A673 (cell line): ENCODE measurements around the gene LRRC8B. TPM values are rescaled to one million over a fixed set of nuclear protein-coding genes. Genes with fewer than 3 reads are reported as not detected.
A peak's percentile ranks its signal among the peaks of the same experiment; 100 is the strongest.

ENCODE experiments used
- BruUV-seq: library from RNA; stranded (reverse); fragments of 400-500 nt; replicated peaks from 2 replicates; lab custom pipeline; 2021; lab: Mats Ljungman, UMichigan
- CTCF ChIA-PET: fragments of 300-600 bp; sonication (Branson Sonifier 250); formaldehyde crosslinking; loops from one replicate; lab custom pipeline; 2022; ENCODE audit warnings: antibody characterized with exemption; lab: Charles Lee
- POLR2A ChIA-PET: fragments of 300-600 bp; sonication (Branson Sonifier 250); formaldehyde crosslinking; loops from one replicate; lab custom pipeline; 2022; ENCODE audit warnings: antibody characterized with exemption; ENCODE audit not compliant: low non-redundant PET; lab: Charles Lee
- DNase-seq: peaks from one replicate; pipeline ENCODE4 v3.0.0-alpha.2; 2015; ENCODE audit warnings: low spot score
- H3K27ac ChIP-seq: fragments of 200-600 bp; sonication (generic); 2 replicates; pipeline ENCODE4 v1.5.1; 2016; ENCODE audit warnings: mixed run types, low read depth, mild to moderate bottlenecking, mixed read lengths, antibody characterized with exemption, low read length; ENCODE audit not compliant: poor library complexity, severe bottlenecking
- H3K27me3 ChIP-seq: fragments of 200-600 bp; sonication (generic); replicated peaks from 2 replicates; pipeline ENCODE4 v1.6.1; 2017; ENCODE audit warnings: mixed run types, low read depth, mild to moderate bottlenecking, mixed read lengths, antibody characterized with exemption, low read length; ENCODE audit not compliant: insufficient read depth, poor library complexity
- H3K36me3 ChIP-seq: fragments of 200-600 bp; sonication (generic); 2 replicates; pipeline ENCODE4 v1.6.1; 2016; ENCODE audit warnings: mixed run types, mild to moderate bottlenecking, mixed read lengths, antibody characterized with exemption, low read length; ENCODE audit not compliant: insufficient read depth, poor library complexity, severe bottlenecking
- H3K4me1 ChIP-seq: fragments of 200-600 bp; sonication (generic); 2 replicates; pipeline ENCODE4 v1.6.1; 2017; ENCODE audit warnings: mixed run types, mild to moderate bottlenecking, mixed read lengths, antibody characterized with exemption, low read length; ENCODE audit not compliant: insufficient read depth, poor library complexity, severe bottlenecking
- H3K4me3 ChIP-seq: fragments of 200-600 bp; sonication (generic); 2 replicates; pipeline ENCODE4 v1.5.1; 2016; ENCODE audit warnings: low read depth, mixed run types, mild to moderate bottlenecking, mixed read lengths, low read length; ENCODE audit not compliant: poor library complexity, severe bottlenecking
- H3K9me3 ChIP-seq: fragments of 200-600 bp; sonication (generic); 2 replicates; pipeline ENCODE4 v1.6.1; 2016; ENCODE audit warnings: mixed run types, low read depth, mild to moderate bottlenecking, mixed read lengths, antibody characterized with exemption, low read length; ENCODE audit not compliant: poor library complexity, severe bottlenecking
- EZH2 ChIP-seq: fragments of 200-600 bp; sonication (generic); IDR thresholded peaks from 2 replicates; pipeline ENCODE4 v1.6.1; 2017; ENCODE audit warnings: borderline replicate concordance, low read depth, mild to moderate bottlenecking, mixed read lengths, antibody characterized with exemption, low read length; ENCODE audit not compliant: poor library complexity, severe bottlenecking
- intact Hi-C: fragments of 100-400 bp; cut with micrococcal nuclease; formaldehyde crosslinking; loops from one replicate; pipeline ENCODE4 v1.10.0; 2022; ENCODE audit not compliant: unreplicated experiment
- total RNA-seq: library from RNA; stranded (reverse); gene quantifications from 2 replicates; pipeline ENCODE4 v1.2.3, GENCODE V29; 2021
- TF ChIP-seq, protein P1 (sequence below): fragments of 300-800, 200-600 bp; sonication (generic); conservative IDR thresholded peaks from 2 replicates; pipeline ENCODE4 v1.5.1; 2017; ENCODE audit warnings: low read depth, mild to moderate bottlenecking, antibody characterized with exemption, low read length, moderate library complexity, mixed read lengths

LRRC8B gene
- total RNA-seq, 1 experiment from 2014 or later, result 18.9 TPM

DNA sequence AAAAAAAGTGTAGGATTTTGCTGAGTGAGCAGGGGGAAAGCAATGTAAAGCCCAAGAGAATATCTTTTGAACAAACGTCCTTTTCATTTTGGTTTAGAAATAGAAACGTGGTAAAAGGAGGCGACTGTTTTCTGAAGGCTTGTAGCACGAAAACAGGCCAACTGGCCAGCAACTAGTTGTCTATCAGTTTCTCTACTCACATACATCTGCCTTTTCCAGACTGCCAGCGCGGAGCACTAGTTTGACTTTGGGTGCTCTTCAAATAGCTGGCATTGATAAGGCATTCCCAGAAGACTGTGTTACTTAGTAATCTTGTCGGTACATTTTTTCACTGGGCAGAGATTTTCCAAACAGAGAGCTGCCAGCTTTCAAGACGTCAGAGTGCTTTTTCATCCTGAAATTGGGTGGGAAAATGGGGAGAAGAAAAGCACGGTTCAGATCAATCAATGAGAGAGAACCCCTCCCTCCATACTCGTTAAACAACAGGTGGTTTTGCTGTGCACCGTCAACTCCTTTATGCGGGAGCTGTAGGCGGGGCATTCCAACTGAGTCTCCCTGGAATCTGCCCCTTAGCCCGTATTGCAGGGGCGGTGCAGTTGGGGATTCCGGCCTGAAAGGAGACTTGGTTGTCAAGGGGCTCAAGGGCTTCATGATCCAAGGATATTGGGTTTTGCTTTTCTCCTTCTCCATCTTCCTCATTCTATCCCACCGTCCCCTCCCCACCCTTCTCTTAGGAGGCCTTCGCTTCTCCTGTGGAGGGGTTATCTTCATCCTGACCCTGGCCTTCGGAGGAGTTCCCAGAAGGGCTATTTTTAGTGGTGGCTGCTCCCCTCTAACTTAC is 107.4 kb downstream of the LRRC8B start:
- Histone ChIP-seq H3K4me1 (peaks cover 8% of the 10 kb centered on the region), H3K27ac (peak overlapping the region; percentile 57), H3K27me3 (no peaks in the 10 kb centered on the region), H3K9me3 (no peaks in the 10 kb centered on the region), H3K36me3 (no peaks in the 10 kb centered on the region), H3K4me3 (peak overlapping the region; percentile 94)
- POLR2A ChIA-PET, result interaction anchor here (0.7 kb wide), 1 partner anchor 567 kb away, joined by 3 read pairs; no protein-coding TSS in a partner anchor
- no peak for TF ChIP-seq EZH2
- CTCF ChIA-PET, result interaction anchor here (1.8 kb wide), 1 partner anchor 131 kb away, joined by 8 read pairs; no protein-coding TSS in a partner anchor
- intact Hi-C loops, result loop anchor here (1.0 to 10.0 kb wide), 3 partner anchors 85 to 353 kb away; no protein-coding TSS in a partner anchor
- DNase-seq, result peak; percentile 19
- TSS peak; percentile 35 for BruUV-seq

- no peaks in the 10 kb centered on the region for H3K9me3 ChIP-seq
These were observed 108.1 kb downstream of the LRRC8B start, which contains the start of gene LRRC8C for GRCh38 chr1:89632657-89633247. LRRC8C (plus strand) TSS chr1:89633120; CDS start chr1:89686474, 53,354 bp downstream.

DNA sequence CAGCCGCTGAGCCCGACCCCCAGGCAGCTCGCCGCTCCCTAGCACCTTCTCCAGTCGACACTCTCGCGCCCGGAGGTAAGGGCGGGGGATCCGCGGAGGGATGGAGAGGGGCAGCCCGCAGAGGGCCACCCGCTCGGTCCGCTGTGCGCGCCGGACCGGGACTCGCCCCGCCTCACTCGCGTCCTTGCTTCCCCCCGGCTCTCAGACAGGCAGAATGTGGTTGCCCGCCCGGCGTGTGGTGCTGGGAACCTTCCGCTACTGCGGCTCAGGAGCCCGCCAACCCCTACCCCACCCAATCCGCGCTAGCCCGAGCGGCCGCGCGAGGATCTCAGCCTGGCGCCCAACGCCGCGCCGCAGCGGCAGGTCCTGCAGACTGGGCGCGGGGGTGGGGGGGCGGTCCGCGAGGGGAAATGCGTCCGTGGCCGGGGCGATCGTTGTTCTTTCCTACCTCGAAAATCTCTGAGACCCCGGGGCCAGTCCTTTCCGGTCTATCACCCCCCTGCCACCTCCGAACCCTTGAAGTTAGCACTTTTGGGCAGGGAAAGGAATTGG is 108.7 kb downstream of the LRRC8B start:
- peak overlapping the region; percentile 79 for H3K27ac ChIP-seq
- no peaks in the 10 kb centered on the region for H3K36me3 ChIP-seq
- TF ChIP-seq, protein P1, sequence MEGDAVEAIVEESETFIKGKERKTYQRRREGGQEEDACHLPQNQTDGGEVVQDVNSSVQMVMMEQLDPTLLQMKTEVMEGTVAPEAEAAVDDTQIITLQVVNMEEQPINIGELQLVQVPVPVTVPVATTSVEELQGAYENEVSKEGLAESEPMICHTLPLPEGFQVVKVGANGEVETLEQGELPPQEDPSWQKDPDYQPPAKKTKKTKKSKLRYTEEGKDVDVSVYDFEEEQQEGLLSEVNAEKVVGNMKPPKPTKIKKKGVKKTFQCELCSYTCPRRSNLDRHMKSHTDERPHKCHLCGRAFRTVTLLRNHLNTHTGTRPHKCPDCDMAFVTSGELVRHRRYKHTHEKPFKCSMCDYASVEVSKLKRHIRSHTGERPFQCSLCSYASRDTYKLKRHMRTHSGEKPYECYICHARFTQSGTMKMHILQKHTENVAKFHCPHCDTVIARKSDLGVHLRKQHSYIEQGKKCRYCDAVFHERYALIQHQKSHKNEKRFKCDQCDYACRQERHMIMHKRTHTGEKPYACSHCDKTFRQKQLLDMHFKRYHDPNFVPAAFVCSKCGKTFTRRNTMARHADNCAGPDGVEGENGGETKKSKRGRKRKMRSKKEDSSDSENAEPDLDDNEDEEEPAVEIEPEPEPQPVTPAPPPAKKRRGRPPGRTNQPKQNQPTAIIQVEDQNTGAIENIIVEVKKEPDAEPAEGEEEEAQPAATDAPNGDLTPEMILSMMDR, result no peak
- no peaks in the 10 kb centered on the region for H3K9me3 ChIP-seq
- DNase-seq, result peak; percentile 81
- no TSS peak for BruUV-seq
- intact Hi-C loops, result loop anchor here (5.0 to 10.0 kb wide), 2 partner anchors 84 to 351 kb away; no protein-coding TSS in a partner anchor
- no peaks in the 10 kb centered on the region for H3K27me3 ChIP-seq
- peak overlapping the region; percentile 94 for H3K4me3 ChIP-seq
- CTCF ChIA-PET, result interaction anchor here (1.8 kb wide), 1 partner anchor 129 kb away, joined by 8 read pairs; no protein-coding TSS in a partner anchor
- peaks cover 8% of the 10 kb centered on the region for H3K4me1 ChIP-seq
- POLR2A ChIA-PET, result no interaction called here

More at GRCh38 chr1:89632657-89633247, 108.1 kb downstream of the LRRC8B start, which contains the start of gene LRRC8C:
- no peaks in the 10 kb centered on the region for H3K27me3 ChIP-seq
- ChIA-PET CTCF (interaction anchor here (1.8 kb wide), 1 partner anchor 130 kb away, joined by 8 read pairs; no protein-coding TSS in a partner anchor), POLR2A (no interaction called here)
- H3K4me1 ChIP-seq, result peaks cover 8% of the 10 kb centered on the region
- no peak for TF ChIP-seq EZH2
- TF ChIP-seq, protein P1, result no peak; the same call in 1 of the 2 replicates
- intact Hi-C loops, result loop anchor here (1.0 to 10.0 kb wide), 3 partner anchors 85 to 352 kb away; no protein-coding TSS in a partner anchor
- no peaks in the 10 kb centered on the region for H3K36me3 ChIP-seq
- no TSS peak for BruUV-seq
- DNase-seq, result peak; percentile 89
- H3K4me3 ChIP-seq, result peak within 1 kb of the TSS; percentile 94
- H3K27ac ChIP-seq, result peak within 1 kb of the TSS; percentile 79
